Activated CD4-positive, alpha-beta T cell treated with anti-CD3 and anti-CD28 coated beads for 1 hour (primary cell): ENCODE results near the gene HK2.
"Not testable (repeated sequence)": the region's sequence is repeated elsewhere in the genome, so short reads cannot be mapped to it uniquely, and the experiment has no call there.

Experiments used
- DNase-seq: peaks from one replicate; pipeline ENCODE4 v3.0.0-alpha.2; 2020

Gene HK2

DNA sequence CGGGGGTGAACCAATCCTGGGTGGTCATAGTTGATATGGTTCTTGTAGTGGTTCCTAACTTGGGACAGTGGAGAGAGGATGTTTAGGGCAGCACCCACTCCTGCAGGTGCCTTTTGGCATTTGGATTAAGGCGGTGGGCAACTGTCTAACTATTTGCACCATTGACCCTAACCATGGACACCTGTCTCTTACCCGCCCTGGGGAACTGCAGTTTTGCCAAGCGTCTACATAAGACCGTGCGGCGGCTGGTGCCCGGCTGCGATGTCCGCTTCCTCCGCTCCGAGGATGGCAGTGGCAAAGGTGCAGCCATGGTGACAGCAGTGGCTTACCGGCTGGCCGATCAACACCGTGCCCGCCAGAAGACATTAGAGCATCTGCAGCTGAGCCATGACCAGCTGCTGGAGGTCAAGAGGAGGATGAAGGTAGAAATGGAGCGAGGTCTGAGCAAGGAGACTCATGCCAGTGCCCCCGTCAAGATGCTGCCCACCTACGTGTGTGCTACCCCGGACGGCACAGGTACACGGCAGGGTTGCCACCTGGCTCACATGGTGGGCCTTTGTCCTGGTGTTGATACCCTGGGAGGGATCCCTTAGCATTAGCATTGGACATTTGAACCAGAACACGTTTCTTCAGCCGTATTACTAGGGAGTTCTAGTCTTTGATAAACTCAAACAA, 46.3 kb downstream of the HK2 start:
- no peak for DNase-seq

DNA sequence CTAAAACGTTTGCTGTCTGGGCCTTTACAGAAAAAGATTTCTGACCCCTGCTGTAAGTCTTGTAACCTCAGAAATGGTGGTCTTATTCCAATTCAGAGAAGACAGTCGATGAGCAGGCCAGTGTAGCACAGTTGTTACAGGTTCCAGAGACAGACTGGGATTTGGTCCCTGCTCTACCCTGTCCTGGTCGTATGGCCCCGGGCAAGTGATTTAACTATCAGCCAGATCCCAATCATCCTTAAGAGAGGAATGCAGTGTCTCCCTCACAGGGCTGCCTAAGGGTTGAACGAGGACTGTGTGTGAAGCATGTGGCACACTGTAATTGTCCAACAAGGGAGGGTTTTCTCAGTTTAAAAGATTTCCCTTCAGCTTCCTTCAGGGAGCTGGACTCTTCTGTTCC, 47.2 kb downstream of the HK2 start:
- no peak for DNase-seq

DNA sequence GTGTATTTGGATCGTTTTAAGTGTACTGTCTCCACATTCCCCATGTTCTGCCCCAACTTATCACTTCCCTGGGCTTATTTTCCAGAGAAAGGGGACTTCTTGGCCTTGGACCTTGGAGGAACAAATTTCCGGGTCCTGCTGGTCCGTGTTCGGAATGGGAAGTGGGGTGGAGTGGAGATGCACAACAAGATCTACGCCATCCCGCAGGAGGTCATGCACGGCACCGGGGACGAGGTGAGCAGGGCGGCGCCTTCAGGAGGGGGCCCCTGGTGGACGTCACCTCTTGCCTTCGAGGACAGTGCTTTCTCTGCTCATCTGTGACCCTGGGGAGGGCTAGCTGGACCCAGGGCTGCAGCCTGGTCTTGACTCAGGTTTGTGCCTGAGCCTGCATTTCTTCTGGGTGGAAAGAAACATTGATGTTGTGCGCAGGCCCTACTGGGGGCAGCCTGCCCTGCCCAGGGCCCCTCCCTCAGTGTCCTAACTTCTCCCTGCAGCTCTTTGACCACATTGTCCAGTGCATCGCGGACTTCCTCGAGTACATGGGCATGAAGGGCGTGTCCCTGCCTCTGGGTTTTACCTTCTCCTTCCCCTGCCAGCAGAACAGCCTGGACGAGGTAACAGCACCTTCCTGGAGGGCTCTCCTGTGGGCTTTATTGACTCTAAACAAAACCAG, 47.8 kb downstream of the HK2 start:
- no peak for DNase-seq

DNA sequence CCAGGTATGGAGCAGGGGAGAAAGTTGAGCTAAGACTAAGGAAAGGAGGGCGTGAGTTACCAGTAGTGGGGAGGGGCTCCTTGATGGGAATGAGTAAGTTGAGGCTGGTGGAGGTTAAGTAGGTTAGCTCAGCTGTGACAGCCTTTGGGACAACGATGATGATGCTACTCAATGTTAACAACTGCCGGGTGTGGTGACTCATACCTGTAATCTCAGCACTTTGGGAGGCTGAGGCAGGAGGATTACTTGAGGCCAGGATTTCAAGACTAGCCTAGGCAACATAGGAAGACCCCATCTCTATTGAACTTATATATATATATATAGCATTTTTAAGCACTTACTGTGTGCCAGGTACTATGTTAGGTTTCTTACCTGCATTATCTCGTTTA, 48.4 kb downstream of the HK2 start:
- no peak for DNase-seq

DNA sequence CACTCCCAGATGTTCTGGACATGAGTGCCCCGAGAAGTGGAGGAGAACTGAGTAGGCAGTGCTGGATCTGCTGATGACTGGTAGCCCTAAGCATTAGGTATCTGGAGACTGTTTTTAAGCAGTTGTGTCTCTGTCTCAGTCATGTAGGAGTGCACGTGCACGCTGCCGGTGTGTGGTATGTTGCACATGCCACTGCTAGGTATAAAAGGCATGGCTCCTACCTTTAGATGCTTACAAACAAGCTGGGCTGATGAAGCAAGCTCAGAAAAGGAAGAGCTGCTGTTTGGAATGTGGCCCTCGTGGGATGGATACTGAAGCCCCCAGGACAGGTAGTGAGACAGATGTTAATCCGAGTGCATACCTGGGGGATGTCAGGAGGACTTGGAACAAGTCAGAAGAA, 49.1 kb downstream of the HK2 start:
- DNase-seq: no peak

DNA sequence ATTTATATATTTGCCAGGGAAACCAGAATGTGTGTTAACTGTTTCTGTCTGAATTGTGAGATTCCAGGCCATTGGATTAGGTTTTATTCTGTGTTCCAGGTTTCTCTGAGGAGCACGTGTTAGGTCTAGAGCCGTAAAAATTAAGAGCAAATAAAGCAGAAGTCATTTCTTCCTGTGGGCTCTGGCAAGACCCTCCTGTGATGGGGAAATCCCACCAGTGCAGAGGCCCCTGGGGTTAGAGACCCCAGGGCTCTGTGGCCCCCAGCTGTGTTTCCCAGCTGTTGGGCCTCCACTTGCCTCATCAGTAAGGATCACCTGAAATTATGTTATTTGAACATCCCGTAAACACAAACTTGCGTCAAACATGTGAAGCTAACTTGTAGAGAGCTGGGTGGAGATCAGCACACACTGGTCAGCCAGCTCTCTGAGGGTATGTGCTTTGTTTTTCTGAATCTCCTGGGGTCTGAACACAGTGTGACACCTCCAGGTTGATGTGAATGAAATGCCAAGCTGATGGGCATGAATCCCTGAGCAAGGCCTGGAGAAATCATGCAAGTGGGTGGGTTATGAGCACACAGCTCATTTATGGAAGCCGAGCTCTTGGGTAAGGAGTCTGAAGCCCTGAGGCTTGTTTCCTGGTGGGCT, 50.3 kb downstream of the HK2 start:
- no peak for DNase-seq

DNA sequence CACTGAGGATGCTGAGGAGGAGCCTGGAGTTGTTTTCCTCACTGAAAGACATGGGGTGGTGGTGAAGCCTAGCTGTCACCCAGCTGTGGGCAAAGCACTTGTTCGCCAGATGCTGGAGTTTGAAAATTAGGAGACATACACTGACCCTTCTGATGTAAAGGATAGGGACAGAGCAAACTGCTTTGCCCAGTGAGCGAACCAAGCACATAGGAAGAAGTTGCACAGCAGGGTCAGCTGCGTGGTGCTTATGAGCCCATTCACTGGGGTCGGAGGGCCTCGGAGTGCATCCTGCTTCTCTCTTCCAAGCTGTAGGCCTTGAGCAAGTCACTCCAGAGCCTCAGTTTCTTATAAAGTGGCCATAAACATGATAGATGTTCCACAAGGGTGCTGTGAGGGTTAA, 50.9 kb downstream of the HK2 start:
- DNase-seq: no peak

DNA sequence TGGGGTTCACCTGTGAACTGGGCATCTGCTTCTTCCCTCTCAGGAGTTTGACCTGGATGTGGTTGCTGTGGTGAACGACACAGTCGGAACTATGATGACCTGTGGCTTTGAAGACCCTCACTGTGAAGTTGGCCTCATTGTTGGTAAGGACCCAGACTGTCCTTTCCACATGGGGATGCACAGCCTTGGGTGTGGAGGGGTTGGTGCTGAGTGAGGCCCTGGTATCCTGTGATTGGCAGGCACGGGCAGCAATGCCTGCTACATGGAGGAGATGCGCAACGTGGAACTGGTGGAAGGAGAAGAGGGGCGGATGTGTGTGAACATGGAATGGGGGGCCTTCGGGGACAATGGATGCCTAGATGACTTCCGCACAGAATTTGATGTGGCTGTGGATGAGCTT, 52.3 kb downstream of the HK2 start:
- no peak for DNase-seq

DNA sequence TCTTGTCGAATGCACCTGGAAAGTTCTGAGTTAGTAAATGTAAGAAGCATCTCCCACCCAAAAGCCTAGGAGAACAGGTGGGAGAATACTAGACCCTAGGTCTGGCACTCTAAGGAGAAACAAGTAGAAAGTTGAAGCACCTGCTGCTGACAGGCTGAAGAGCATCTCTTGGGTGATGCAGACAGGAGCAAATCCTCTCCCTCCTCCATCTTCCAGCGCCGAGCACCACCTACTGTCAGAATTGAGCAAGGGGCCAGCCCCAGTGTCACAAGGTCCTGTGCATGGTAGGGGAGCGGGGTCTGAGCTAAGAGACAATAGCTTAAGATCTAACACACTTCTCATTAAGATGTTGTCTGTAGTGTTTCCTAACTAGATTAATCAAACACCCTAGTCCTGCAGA, 52.9 kb downstream of the HK2 start:
- no peak for DNase-seq

DNA sequence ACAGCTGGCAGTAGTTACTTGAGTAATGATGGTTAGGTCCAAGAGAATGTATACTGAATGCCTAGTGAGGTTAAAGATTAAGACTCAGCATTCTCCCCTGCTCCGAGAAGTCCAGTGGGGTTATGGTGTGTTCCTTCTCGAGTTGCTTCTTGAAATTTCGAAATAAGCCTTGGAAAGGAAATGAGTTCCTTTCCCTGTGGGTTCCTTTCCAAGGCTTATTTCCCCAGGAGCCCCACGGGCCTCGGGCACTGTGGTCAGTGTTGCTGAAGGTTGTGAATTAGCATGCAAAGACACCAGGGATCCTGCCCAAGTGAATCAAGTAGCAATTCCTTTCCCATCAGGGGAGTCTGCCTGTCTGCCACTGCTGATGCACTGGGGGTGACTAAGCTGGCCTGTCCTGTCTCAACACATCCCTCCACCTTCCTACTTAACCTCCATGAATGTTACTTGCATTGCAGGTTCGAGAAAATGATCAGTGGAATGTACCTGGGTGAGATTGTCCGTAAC, 53.6 kb downstream of the HK2 start:
- DNase-seq: no peak

DNA sequence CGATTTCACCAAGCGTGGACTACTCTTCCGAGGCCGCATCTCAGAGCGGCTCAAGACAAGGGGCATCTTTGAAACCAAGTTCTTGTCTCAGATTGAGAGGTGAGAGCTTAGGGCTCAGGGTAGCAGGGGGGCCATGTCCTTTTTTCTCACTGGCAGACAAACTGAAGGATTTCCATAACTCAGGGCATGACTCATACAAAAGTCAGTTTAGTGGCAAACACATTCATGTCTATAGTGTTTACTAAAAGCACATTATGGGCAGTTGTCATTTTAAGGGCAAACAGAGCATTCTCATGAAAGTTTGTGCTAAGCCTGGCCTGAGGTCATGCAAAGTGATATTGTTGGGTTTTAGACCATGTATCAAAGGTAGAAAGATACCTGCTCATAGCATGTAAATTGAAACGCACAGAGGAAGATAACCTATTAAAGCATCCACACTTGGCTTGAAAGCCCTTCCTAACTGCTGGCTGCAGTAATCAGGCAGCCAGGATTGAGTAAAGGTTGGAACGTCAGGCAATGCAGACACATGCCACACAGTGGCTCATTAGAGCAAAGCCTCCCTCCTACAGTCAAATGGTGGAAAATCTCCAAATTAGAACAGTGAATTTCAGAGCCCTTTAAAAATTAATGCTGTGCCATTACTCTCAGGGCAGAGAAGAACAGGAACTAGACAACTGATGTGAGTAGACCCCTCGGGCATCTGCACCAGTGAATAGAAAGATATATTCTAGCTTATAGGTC, 54.2 kb downstream of the HK2 start:
- no peak for DNase-seq

DNA sequence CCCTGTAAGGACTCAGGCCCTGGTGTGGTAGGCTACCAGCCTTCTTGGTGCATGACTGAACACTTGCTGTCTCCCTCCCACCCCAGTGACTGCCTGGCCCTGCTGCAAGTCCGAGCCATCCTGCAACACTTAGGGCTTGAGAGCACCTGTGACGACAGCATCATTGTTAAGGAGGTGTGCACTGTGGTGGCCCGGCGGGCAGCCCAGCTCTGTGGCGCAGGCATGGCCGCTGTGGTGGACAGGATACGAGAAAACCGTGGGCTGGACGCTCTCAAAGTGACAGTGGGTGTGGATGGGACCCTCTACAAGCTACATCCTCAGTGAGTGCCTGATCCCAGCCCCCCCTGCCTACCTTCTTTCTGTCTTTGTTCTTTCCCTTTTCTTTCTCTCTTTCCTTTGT, 55.2 kb downstream of the HK2 start:
- DNase-seq: no peak

DNA sequence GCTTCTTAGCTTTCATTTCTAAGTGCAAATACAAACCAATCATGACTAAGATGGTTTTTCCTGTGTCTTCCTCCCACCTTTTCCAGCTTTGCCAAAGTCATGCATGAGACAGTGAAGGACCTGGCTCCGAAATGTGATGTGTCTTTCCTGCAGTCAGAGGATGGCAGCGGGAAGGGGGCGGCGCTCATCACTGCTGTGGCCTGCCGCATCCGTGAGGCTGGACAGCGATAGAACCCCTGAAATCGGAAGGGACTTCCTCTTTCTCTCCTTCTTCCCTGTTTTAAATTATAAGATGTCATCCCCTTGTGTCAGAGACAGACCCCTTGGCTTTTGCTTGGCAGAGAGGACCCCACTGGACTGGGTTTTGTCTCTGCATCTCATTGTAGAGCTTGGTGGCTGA, 56.8 kb downstream of the HK2 start:
- no peak for DNase-seq

DNA sequence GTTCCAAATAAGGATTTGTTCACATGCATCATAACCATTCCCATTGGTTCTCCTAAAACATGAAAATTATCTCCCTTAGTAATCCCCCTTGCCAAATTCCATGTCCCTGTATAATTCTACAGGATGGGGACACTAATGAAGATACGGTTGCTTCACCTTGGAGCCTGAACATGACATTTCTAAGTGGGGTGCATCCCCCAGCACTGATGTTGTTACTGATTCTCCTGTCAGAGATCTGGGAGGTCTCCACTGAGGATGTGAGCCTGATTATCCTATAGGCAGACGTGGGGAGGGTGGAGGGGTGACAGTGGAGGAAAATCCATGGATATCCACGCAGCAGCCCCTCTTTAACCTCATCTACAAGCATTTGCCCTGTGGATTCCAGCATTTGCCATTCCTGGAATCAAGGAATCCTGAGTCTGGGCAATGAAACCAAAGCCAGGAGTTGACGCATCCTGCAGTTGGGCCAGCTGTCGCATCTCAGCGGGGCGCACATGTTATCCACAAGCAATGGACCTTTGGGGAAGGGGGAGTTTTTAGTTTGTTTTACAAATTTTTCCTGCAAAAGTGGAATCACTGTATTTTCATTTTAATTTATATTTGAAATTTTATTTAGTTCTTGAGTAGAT, 57.3 kb downstream of the HK2 start:
- DNase-seq: no peak

DNA sequence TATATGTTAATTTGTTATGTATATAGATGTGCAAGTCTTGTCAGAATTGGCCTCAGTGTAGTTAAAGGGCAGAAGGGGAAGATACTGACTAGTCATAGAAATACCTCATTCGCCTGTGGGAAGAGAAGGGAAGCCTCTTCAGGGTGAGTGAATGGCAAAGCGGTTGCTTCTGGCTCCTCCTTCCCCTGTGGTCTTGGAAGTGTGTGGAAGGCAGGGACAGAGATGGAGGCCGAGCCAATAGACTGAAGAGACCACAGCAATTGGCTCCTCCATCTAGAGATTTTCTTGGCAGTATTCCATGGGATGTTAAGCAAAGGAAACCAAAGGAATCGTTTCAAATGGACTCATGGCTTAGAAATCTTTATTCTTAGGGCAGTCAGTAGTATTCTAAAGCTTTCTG, 57.9 kb downstream of the HK2 start:
- DNase-seq: not testable (repeated sequence)

DNA sequence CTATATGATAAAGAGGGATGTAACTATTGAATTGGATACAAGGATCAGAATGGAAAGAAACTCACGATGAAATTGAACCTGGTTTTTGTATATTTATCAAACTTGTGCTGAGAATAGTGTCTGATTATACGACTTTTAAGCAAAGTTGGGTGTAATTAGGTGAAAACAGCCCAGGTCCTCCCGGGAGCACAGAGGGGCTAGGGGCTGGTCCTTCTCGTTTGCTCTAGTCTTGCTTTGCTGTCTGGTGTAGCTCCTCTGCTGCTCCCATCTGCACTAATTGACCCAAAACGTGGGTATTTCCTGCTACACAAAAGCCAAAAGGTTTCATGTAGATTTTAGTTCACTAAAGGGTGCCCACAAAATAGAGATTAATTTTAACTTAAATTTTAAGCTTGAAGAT, 58.7 kb downstream of the HK2 start:
- DNase-seq: no peak

DNA sequence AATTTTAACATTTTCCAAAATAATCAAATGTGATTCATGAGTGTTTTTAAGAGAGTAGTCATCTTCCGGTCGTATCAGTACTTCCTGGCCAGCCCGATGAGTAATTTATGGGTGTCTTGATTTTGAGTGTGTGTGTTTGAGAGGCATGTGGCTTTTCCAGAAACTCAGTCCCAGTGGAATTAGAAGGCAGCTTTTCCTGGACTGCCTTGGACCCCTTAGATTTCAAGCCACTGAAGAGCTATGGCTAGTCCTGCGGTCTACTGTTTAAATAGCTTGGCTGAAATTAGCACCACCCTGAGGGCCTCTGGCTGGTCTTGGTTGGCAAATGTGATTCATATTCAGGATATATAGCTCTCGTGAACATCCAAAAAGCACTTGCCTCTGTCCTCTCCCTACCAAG, 59.4 kb downstream of the HK2 start:
- DNase-seq: no peak

DNA sequence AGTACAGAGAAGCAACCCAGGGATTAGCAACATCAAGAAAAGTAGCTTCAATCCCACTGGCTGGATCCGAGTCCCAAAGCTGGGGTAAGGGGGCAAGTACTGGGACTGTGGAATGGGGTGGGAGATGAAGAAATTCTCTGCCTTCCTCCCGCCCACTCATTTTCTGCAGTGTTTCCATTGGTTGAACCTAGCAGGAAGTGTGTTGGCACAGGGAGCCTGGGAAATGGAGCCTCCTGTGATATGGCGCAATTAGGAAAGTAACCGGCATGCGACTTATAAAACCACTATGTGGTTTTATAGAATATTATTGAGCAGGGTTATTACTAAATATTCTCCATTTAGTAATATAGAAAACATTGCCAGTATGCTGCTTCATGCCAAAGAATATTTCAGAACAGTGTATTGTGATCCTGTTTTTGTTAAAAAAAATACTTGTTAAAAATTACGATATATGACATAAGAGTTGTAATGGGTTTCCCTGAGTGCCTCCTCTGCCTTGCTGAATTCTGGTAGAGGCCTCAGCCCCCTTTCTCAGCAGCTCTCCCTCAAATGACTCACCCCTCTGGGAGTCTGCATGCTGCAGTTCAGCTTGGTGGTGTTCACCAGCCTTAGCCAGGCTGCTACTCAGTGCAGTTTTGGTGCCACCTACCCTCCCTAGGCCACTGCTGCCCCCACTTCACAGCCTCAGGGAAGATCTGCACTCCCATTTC, 60.5 kb downstream of the HK2 start:
- no peak for DNase-seq

DNA sequence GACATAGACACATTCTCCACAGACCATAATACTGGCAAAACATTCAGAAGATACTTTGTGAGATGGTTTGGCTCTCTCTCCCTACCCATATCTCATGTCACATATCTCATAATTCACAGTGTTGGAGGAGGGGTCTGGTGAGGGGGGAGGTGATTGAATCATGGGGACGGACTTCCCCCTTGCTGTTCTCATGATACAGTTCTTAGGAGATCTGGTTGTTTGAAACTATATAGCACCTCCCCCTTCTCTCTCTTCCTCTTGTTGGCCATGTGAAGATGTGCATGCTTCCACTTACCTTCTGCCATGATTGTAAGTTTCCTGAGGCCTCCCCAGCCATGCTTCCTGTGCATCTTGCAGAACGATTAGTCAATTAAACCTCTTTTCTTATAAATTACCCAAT, 61.1 kb downstream of the HK2 start:
- DNase-seq: no peak

DNA sequence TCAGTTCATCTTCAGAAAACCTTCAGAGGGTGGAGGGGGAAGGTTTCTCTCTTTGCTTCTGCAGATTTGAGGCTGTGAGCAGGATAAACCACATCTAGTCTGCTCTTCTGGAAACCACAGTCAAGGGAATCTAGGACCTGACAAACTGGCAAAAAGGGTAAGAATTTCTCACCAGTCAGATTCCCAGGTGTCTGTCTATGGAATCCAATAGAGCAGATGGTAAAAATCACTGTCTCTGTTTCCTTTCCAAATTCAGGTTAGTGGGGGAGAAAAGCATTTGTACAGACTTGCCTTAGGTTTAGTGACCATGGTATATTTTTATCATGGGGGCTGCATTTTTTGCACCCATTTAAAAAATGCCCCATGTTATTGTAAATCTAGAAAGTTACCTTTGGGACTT, 62.3 kb downstream of the HK2 start:
- no peak for DNase-seq

DNA sequence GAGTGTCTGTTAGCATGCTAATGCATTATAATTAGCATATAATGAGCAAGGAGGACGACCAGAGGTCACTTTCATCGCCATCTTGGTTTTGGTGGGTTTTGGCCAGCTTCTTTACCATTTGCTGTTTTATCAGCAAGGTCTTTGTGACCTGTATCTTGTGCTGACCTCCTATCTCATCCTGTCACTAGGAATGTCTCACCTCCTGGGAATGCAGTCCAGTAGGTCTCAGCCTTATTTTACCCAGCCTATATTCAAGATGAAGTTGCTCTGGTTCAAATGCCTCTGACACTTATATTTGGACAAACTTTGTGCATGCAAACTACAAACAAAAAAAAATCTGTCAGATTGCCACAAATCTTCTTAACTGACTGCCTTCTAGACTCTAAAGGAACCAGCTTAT, 66.3 kb downstream of the HK2 start:
- not testable (repeated sequence) for DNase-seq

DNA sequence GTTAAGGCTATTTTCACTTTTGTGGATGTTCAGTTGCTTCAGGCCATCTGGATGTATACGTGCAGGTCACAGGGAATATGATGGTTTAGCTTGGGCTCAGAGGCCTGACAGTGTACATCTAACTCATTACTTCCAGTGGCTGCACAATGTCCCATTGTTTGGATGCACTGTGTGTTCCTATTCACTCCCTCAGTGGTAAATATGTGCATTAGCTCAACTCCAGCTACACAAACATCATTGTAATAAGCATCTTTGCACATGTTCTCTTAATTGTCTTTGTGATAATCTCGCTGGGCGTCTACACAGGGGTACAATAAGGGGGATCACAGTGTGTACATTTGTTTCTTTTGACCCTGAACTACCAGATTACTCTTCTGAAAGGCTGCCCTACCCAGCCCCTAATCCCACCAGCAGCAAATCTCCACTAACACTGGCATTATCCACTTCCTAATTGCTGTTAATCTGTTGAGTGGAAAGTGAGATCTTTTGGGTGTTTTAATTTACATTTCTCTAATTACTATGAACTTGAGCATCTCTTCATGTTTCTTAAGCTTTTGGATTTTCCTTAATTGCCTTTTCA, 68.4 kb downstream of the HK2 start:
- DNase-seq: no peak
